Fibroblast of mammary gland (primary cell): ENCODE data around the gene GABARAP.

Experiments used
- DNase-seq: peaks from one replicate; pipeline ENCODE4 v3.0.0-alpha.2; 2010; ENCODE audit warnings: low read depth
- H3K4me3 ChIP-seq: 2 replicates; pipeline ENCODE4 v1.5.1; 2011; ENCODE audit warnings: low read depth, mild to moderate bottlenecking, low read length, moderate library complexity; ENCODE audit not compliant: control insufficient read depth
- CTCF ChIP-seq: conservative IDR thresholded peaks from 2 replicates; pipeline ENCODE4 v1.5.1; 2011; ENCODE audit warnings: low read depth, low read length, inconsistent platforms; ENCODE audit not compliant: control insufficient read depth, insufficient read depth

The GABARAP gene

GRCh38 chr17:7211491-7212273, 30.6 kb downstream of the GABARAP start:
- TF ChIP-seq CTCF: no peak
- no peak for DNase-seq
- H3K4me3 ChIP-seq: peak overlapping the region; percentile 17

- H3K4me3 ChIP-seq: no peak overlapping the region
- DNase-seq: no peak
- TF ChIP-seq CTCF: no peak
Measured at GRCh38 chr17:7208754-7209460, 33.3 kb downstream of the GABARAP start.

- H3K4me3 ChIP-seq: no peak overlapping the region
- no peak for DNase-seq
- no peak for TF ChIP-seq CTCF
Measured at GRCh38 chr17:7208027-7208571, 34.1 kb downstream of the GABARAP start.

- no peak for TF ChIP-seq CTCF
- peak; percentile 48 for DNase-seq
- no peak overlapping the region for H3K4me3 ChIP-seq
Measured at GRCh38 chr17:7207120-7208001, 34.9 kb downstream of the GABARAP start.

GRCh38 chr17:7205561-7205960, 36.7 kb downstream of the GABARAP start:
- no peak for DNase-seq
- H3K4me3 ChIP-seq: peak overlapping the region; percentile 54
- TF ChIP-seq CTCF: no peak

GRCh38 chr17:7204828-7205461, 37.3 kb downstream of the GABARAP start:
- H3K4me3 ChIP-seq: peak overlapping the region; percentile 54
- peak; percentile 80 for DNase-seq
- no peak for TF ChIP-seq CTCF
